Natural killer cell (primary cell): ENCODE results near the gene ASTN2. TPM values are rescaled to one million over a fixed set of nuclear protein-coding genes. Genes with fewer than 3 reads are reported as not detected.

Experiments
- ATAC-seq, 3 donors: fragments of 150-1000 bp in 2 of 3; fragments of 200-7000 bp in 1 of 3; cut with Tn5 transposase; 1 replicate in 1 of 3; 2 replicates in 2 of 3; pipeline ENCODE4 v1.10.0; 2021; ENCODE audit warnings: mild to moderate bottlenecking in 2 of 3, moderate library complexity in 2 of 3
- DNase-seq, 2 donors: peaks; one replicate each; pipeline versions ENCODE4 v3.0.0 to v3.0.0-alpha.2; 2013 to 2021; ENCODE audit warnings: mixed read lengths in 1 of 2
- H3K27ac ChIP-seq: one replicate; pipeline ENCODE4 v1.5.1; 2013; ENCODE audit warnings: mild to moderate bottlenecking, low read length
- H3K27me3 ChIP-seq: one replicate; pipeline ENCODE4 v1.6.1; 2013; ENCODE audit warnings: low read length; ENCODE audit not compliant: control insufficient read depth, insufficient read depth
- H3K36me3 ChIP-seq: one replicate; pipeline ENCODE4 v1.6.1; 2013; ENCODE audit warnings: low read length; ENCODE audit not compliant: control insufficient read depth, insufficient read depth
- H3K4me1 ChIP-seq: one replicate; pipeline ENCODE4 v1.6.1; 2013; ENCODE audit warnings: low read length; ENCODE audit not compliant: control insufficient read depth, insufficient read depth
- H3K4me3 ChIP-seq: one replicate; pipeline ENCODE4 v1.5.1; 2013; ENCODE audit warnings: low read length
- H3K9me3 ChIP-seq: one replicate; pipeline ENCODE4 v1.6.1; 2013; ENCODE audit warnings: low read length; ENCODE audit not compliant: control insufficient read depth, insufficient read depth
- H3K27ac Mint-ChIP-seq, 2 donors: one replicate each; pipeline ENCODE4 v1.8.0; 2022; ENCODE audit warnings: mild to moderate bottlenecking in 2 of 2, mixed read lengths in 2 of 2, moderate library complexity in 1 of 2
- H3K27me3 Mint-ChIP-seq, 2 donors: one replicate each; pipeline ENCODE4 v1.8.0; 2022; ENCODE audit warnings: low read depth in 2 of 2, mixed read lengths in 2 of 2
- H3K36me3 Mint-ChIP-seq: one replicate; pipeline ENCODE4 v1.8.0; 2022; ENCODE audit warnings: mixed read lengths
- H3K4me1 Mint-ChIP-seq, 2 donors: one replicate each; pipeline ENCODE4 v1.8.0; 2022; ENCODE audit warnings: mixed read lengths in 2 of 2
- H3K4me3 Mint-ChIP-seq: one replicate; pipeline ENCODE4 v1.8.0; 2022; ENCODE audit warnings: mild to moderate bottlenecking, moderate library complexity, mixed read lengths
- H3K9me3 Mint-ChIP-seq, 2 donors: one replicate each; pipeline ENCODE4 v1.8.0; 2022; ENCODE audit warnings: mixed read lengths in 2 of 2
- CTCF ChIP-seq: fragments of 200-600 bp; IDR thresholded peaks from one replicate; pipeline ENCODE4 v1.8.0; 2022; ENCODE audit warnings: antibody characterized with exemption
- WGBS: methylation state at CpG from one replicate; pipeline ENCODE4 v1.1.7; 2013; ENCODE audit warnings: missing lambda C conversion rate; ENCODE audit not compliant: insufficient coverage; 5-methylcytosine and 5-hydroxymethylcytosine counted together
- intact Hi-C: fragments of 100-400 bp; cut with micrococcal nuclease; formaldehyde crosslinking; loops from one replicate; pipeline ENCODE4 v1.14.2; 2022
- total RNA-seq, 4 donors: library from RNA; stranded (reverse); fragments of 120-200 nt in 1 of 4; gene quantifications; one replicate each; pipeline versions ENCODE4 v1.2.3 to v1.2.4, GENCODE V29; 2013 to 2022

ASTN2 gene
- total RNA-seq, 3 donors from 2014 or later (not counting 1 experiment from before 2014, with no cell fraction given): 3.0 to 3.5 (median 3.2) TPM

DNA sequence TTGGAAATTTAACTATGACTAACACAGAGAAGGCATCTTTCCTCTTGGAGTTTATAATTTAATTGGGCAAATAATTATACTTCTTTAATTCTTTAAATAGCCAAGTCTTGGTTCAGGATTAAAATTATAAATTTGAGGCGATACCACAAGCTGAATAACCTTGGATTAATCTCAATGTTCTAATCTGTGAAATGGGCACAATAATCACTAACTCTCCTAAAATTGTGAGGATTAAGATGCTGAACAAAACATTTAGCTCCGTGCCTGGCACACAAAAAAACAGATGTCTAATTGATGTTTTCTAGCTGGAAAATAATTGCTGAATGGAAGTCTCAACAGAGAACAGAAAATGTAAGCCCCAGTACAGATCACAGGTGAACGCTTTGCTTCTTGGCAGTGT is 797.5 kb downstream of the ASTN2 start:
- H3K9me3 Mint-ChIP-seq: peaks cover 3 to 10% of the 10 kb centered on the region in 2 donors
- Histone ChIP-seq H3K36me3 (no peaks in the 10 kb centered on the region), H3K27ac (no peak overlapping the region), H3K27me3 (no peaks in the 10 kb centered on the region), H3K9me3 (no peaks in the 10 kb centered on the region), H3K4me3 (no peak overlapping the region), H3K4me1 (no peaks in the 10 kb centered on the region)
- DNase-seq (no peak), ATAC-seq (no peak)
- WGBS: 94% methylated on average over 2 of the region's 3 CpGs
- no peak for TF ChIP-seq CTCF
- no peaks in the 10 kb centered on the region for H3K4me1 Mint-ChIP-seq
- H3K4me3 Mint-ChIP-seq: no peak overlapping the region
- H3K27ac Mint-ChIP-seq: no peak overlapping the region
- H3K27me3 Mint-ChIP-seq: no peaks in the 10 kb centered on the region
- peaks cover 12% of the 10 kb centered on the region for H3K36me3 Mint-ChIP-seq
- intact Hi-C loops: no loop called here

GRCh38 chr9:116616304-116616914 is 798.4 kb downstream of the ASTN2 start:
- H3K4me1 ChIP-seq: no peaks in the 10 kb centered on the region
- Mint-ChIP-seq H3K36me3 (peaks cover 14% of the 10 kb centered on the region), H3K27me3 (no peaks in the 10 kb centered on the region), H3K9me3 (peaks cover 3 to 10% of the 10 kb centered on the region in 2 donors), H3K4me3 (no peak overlapping the region), H3K4me1 (no peaks in the 10 kb centered on the region), H3K27ac (no peak overlapping the region)
- WGBS: 83% methylated on average over 3 of the region's 5 CpGs
- H3K36me3 ChIP-seq: no peaks in the 10 kb centered on the region
- intact Hi-C loops: no loop called here
- H3K9me3 ChIP-seq: no peaks in the 10 kb centered on the region
- no peak overlapping the region for H3K27ac ChIP-seq
- DNase-seq (no peak), ATAC-seq (no peak)
- TF ChIP-seq CTCF: no peak
- no peaks in the 10 kb centered on the region for H3K27me3 ChIP-seq
- no peak overlapping the region for H3K4me3 ChIP-seq

DNA sequence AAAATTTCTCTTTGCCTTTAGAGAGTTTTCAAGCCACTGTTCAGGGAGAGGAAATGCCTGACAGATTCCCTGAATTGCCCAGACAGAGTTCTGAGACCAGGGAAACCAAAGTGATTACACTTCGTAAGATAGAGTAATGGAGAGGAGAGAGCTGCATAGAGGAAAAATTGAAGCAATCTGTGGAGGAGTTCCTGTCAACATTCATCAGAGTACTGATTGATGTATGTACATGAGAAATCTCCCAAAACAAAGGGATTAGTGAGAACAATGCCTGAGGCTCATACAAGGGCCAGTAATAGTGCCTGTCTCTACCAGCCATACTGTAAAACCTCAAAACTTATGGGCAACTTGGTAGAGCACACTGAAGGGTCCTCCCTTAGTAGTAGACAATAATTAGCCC is 806.8 kb downstream of the ASTN2 start:
- intact Hi-C loops: no loop called here
- no peak for TF ChIP-seq CTCF

DNA sequence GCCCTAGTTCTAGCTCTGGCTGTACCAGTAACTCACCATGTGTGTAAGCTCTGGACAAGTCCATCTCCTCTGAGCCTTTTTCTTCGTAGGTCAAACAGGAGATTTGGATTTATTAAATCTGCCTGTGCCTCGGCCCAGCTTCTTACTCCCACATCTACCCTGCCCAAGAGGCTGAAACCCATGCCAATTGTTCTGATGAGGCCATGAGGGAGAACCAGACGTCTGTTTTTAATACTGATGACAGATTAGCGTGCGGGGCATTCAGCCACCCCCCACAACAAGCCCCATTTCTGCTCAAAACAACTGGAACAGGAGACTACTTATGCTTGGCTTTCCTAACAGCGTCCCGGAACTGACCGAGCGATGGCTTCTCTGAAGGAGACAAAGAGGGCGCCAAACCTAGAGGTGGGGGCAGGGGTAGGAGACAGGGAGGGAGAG is 808.9 kb downstream of the ASTN2 start:
- Histone ChIP-seq H3K27me3 (no peaks in the 10 kb centered on the region), H3K36me3 (no peaks in the 10 kb centered on the region), H3K4me1 (no peaks in the 10 kb centered on the region), H3K27ac (no peak overlapping the region), H3K9me3 (no peaks in the 10 kb centered on the region), H3K4me3 (no peak overlapping the region)
- H3K4me3 Mint-ChIP-seq: no peak overlapping the region
- intact Hi-C loops: no loop called here
- TF ChIP-seq CTCF: no peak
- H3K27me3 Mint-ChIP-seq: no peaks in the 10 kb centered on the region
- ATAC-seq (no peak), DNase-seq (no peak)
- no peak overlapping the region for H3K27ac Mint-ChIP-seq
- WGBS: 87% methylated on average over 10 of the region's 10 CpGs
- peaks cover 5 to 7% of the 10 kb centered on the region in 2 donors for H3K9me3 Mint-ChIP-seq
- no peaks in the 10 kb centered on the region for H3K36me3 Mint-ChIP-seq
- no peaks in the 10 kb centered on the region for H3K4me1 Mint-ChIP-seq

More for the DNA sequence above, 806.8 kb downstream of the ASTN2 start:
- Mint-ChIP-seq H3K27ac (no peak overlapping the region), H3K36me3 (peaks cover 8% of the 10 kb centered on the region), H3K4me3 (no peak overlapping the region), H3K4me1 (no peaks in the 10 kb centered on the region), H3K27me3 (no peaks in the 10 kb centered on the region), H3K9me3 (peaks cover 8 to 11% of the 10 kb centered on the region in 2 donors)
- Histone ChIP-seq H3K4me3 (no peak overlapping the region), H3K4me1 (no peaks in the 10 kb centered on the region), H3K36me3 (no peaks in the 10 kb centered on the region), H3K27me3 (no peaks in the 10 kb centered on the region), H3K27ac (no peak overlapping the region), H3K9me3 (no peaks in the 10 kb centered on the region)
- DNase-seq (no peak), ATAC-seq (no peak)
- WGBS: 100% methylated on average over 1 of the region's 1 CpG
